B cell (primary cell): ENCODE results near the gene NR4A3. TPM values are rescaled to one million over a fixed set of nuclear protein-coding genes. Genes with fewer than 3 reads are reported as not detected.
"Not testable (repeated sequence)": the region's sequence is repeated elsewhere in the genome, so short reads cannot be mapped to it uniquely, and the experiment has no call there.

Source experiments
- ATAC-seq: fragments of 200-7000 bp; cut with Tn5 transposase; one replicate; pipeline ENCODE4 v1.10.0; 2021; ENCODE audit warnings: low read depth, mild to moderate bottlenecking, moderate number of reproducible peaks, moderate library complexity
- CTCF ChIA-PET: fragments of 350-600 bp; sonication (Branson Sonifier 250); formaldehyde crosslinking; loops from one replicate; lab custom pipeline; 2021; ENCODE audit warnings: antibody characterized with exemption, inconsistent platforms; lab: Charles Lee
- POLR2A ChIA-PET: fragments of 350-600 bp; sonication (Branson Sonifier 250); formaldehyde crosslinking; loops from one replicate; lab custom pipeline; 2021; ENCODE audit warnings: antibody characterized with exemption; lab: Charles Lee
- DNase-seq: peaks from one replicate; pipeline ENCODE4 v3.0.0; 2013
- H2AFZ ChIP-seq: 2 replicates; pipeline ENCODE4 v1.6.1; 2012; ENCODE audit warnings: mild to moderate bottlenecking, low read depth, low read length; ENCODE audit not compliant: insufficient read depth, poor library complexity, severe bottlenecking
- H3K27ac ChIP-seq, 2 donors: 1 replicate in 1 of 2; 2 replicates in 1 of 2; pipeline ENCODE4 v1.5.1; 2012 to 2013; ENCODE audit warnings: low read length in 2 of 2, mild to moderate bottlenecking in 2 of 2, moderate library complexity in 1 of 2
- H3K27me3 ChIP-seq, 4 experiments: fragments of 200-600 bp in 1 of 4; sonication (generic) in 1 of 4; replicated peaks in 1 of 4; 1 replicate in 2 of 4; 2 replicates in 2 of 4; pipeline versions ENCODE4 v1.6.1 to v1.7.0; 2013 to 2016; ENCODE audit warnings: low read length in 3 of 4, mild to moderate bottlenecking in 2 of 4, mixed read lengths in 1 of 4, moderate library complexity in 1 of 4; ENCODE audit not compliant: insufficient read depth in 4 of 4, control insufficient read depth in 3 of 4; ENCODE audit errors: control extremely low read depth in 1 of 4
- H3K36me3 ChIP-seq, 2 experiments: replicated peaks in 1 of 2; 1 replicate in 1 of 2; 2 replicates in 1 of 2; pipeline versions ENCODE4 v1.6.1 to v1.7.1; 2013; ENCODE audit warnings: low read length in 1 of 2; ENCODE audit not compliant: insufficient read depth in 2 of 2, control insufficient read depth in 1 of 2; ENCODE audit errors: control extremely low read depth in 1 of 2, extremely low read depth in 1 of 2
- H3K4me1 ChIP-seq, 2 donors: fragments of 200-600 bp in 1 of 2; sonication (generic) in 1 of 2; 1 replicate in 1 of 2; 2 replicates in 1 of 2; pipeline versions ENCODE4 v1.5.1 to v1.6.1; 2013 to 2017; ENCODE audit warnings: low read length in 2 of 2; ENCODE audit not compliant: control insufficient read depth in 2 of 2, insufficient read depth in 2 of 2
- H3K4me2 ChIP-seq: replicated peaks from 2 replicates; pipeline ENCODE3; 2012; ENCODE audit warnings: mild to moderate bottlenecking, low read depth, low read length; ENCODE audit not compliant: poor library complexity, severe bottlenecking
- H3K4me3 ChIP-seq, 5 experiments: fragments of 200-600 bp in 1 of 5; sonication (generic) in 1 of 5; 1 replicate in 3 of 5; 2 replicates in 2 of 5; pipeline versions ENCODE4 v1.5.1 to v1.7.0; 2011 to 2016; ENCODE audit warnings: low read length in 4 of 5, mild to moderate bottlenecking in 4 of 5, low read depth in 2 of 5, control low read depth in 1 of 5, moderate library complexity in 1 of 5; ENCODE audit not compliant: insufficient read depth in 1 of 5; ENCODE audit errors: control extremely low read depth in 1 of 5, extremely low read depth in 1 of 5
- H3K79me2 ChIP-seq: fragments of 200-600 bp; sonication (generic); one replicate; pipeline ENCODE4 v1.6.0; 2016; ENCODE audit warnings: low read length; ENCODE audit not compliant: control insufficient read depth, insufficient read depth
- H3K9ac ChIP-seq: fragments of 200-600 bp; sonication (generic); 2 replicates; pipeline ENCODE4 v1.6.1; 2017; ENCODE audit warnings: mild to moderate bottlenecking, low read length, moderate library complexity
- H3K9me3 ChIP-seq, 3 donors: one replicate each; pipeline versions ENCODE4 v1.6.1 to v1.7.1; 2013; ENCODE audit warnings: low read length in 2 of 3; ENCODE audit not compliant: control insufficient read depth in 2 of 3, insufficient read depth in 1 of 3; ENCODE audit errors: control extremely low read depth in 1 of 3
- H4K20me1 ChIP-seq: 2 replicates; pipeline ENCODE4 v1.6.0; 2012; ENCODE audit warnings: mild to moderate bottlenecking, low read length; ENCODE audit not compliant: insufficient read depth, control insufficient read depth, poor library complexity, severe bottlenecking
- H3K27ac Mint-ChIP-seq: one replicate; pipeline ENCODE4 v1.8.0; 2021; ENCODE audit warnings: mixed read lengths
- H3K27me3 Mint-ChIP-seq: one replicate; pipeline ENCODE4 v1.8.0; 2021; ENCODE audit warnings: mixed read lengths
- H3K4me1 Mint-ChIP-seq: one replicate; pipeline ENCODE4 v1.8.0; 2021; ENCODE audit warnings: mixed read lengths
- H3K4me3 Mint-ChIP-seq: one replicate; pipeline ENCODE4 v1.8.0; 2021; ENCODE audit warnings: mixed read lengths
- H3K9me3 Mint-ChIP-seq: one replicate; pipeline ENCODE4 v1.8.0; 2022; ENCODE audit warnings: mixed read lengths; ENCODE audit not compliant: insufficient read depth
- EZH2 ChIP-seq: IDR thresholded peaks from 2 replicates; pipeline ENCODE4 v1.6.1; 2012; ENCODE audit warnings: borderline replicate concordance, low read depth, mild to moderate bottlenecking, moderate library complexity, low read length; ENCODE audit not compliant: insufficient read depth, poor library complexity, severe bottlenecking
- WGBS: methylation state at CpG from one replicate; pipeline ENCODE4 v1.1.5; 2013; ENCODE audit warnings: missing lambda C conversion rate; ENCODE audit not compliant: insufficient coverage; 5-methylcytosine and 5-hydroxymethylcytosine counted together
- intact Hi-C: fragments of 100-400 bp; cut with micrococcal nuclease; formaldehyde crosslinking; loops from one replicate; pipeline ENCODE4 v1.10.0; 2022
- polyA plus RNA-seq: library from polyadenylated mRNA; depleted of rRNA; stranded (reverse); fragments of >200 nt; gene quantifications from 2 replicates; pipeline ENCODE4 v1.2.3, GENCODE V29; 2012
- total RNA-seq, 2 donors: library from RNA; stranded (reverse); fragments of 120-200 nt in 1 of 2; gene quantifications; 1 replicate in 1 of 2; 2 replicates in 1 of 2; pipeline versions ENCODE4 v1.2.3 to v1.2.4, GENCODE V29; 2013 to 2022
- TF ChIP-seq, protein P1 (sequence below): fragments of 200-600 bp; IDR thresholded peaks from one replicate; pipeline ENCODE4 v1.8.0; 2022; ENCODE audit warnings: antibody characterized with exemption, mild to moderate bottlenecking

NR4A3 gene
- total and polyA plus RNA-seq, 2 donors (not counting 1 experiment from before 2014, with no cell fraction given): 2.5 to 20.1 TPM

DNA sequence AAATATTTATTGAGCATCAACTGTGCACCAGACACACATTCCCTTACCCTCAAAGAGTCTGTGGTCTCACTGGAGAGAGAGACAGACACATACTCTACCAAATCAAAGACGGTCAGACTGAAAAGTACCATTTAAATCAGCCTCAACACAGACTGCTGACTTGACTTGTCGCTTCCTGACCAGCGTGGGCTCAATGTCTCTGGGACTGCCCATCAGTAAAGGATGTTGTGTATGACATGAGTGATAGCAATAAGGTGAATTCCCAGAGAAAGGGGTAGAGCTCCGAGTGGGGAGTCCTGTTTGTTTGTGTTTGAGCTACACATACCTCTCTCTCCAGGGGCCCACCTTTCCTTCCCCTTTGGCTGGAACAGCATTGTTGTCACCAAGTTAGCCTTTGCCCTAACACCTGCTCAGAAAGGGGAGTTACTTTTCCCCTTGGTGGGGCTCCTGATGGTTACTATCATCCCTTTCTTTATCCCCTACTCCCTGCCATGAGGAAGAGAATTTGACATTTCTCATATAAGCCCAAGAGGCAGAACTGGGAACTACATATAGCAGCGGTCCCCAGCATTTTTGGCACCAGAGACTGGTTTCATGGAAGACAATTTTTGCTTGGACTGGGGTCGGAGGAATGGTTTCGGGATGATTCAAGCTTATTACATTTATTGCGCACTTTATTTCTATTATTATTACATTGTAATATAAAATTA is 33.9 kb downstream of the NR4A3 start:
- TF ChIP-seq EZH2: no peak
- TF ChIP-seq, protein P1, sequence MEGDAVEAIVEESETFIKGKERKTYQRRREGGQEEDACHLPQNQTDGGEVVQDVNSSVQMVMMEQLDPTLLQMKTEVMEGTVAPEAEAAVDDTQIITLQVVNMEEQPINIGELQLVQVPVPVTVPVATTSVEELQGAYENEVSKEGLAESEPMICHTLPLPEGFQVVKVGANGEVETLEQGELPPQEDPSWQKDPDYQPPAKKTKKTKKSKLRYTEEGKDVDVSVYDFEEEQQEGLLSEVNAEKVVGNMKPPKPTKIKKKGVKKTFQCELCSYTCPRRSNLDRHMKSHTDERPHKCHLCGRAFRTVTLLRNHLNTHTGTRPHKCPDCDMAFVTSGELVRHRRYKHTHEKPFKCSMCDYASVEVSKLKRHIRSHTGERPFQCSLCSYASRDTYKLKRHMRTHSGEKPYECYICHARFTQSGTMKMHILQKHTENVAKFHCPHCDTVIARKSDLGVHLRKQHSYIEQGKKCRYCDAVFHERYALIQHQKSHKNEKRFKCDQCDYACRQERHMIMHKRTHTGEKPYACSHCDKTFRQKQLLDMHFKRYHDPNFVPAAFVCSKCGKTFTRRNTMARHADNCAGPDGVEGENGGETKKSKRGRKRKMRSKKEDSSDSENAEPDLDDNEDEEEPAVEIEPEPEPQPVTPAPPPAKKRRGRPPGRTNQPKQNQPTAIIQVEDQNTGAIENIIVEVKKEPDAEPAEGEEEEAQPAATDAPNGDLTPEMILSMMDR: peak; percentile 22
- H3K4me3 ChIP-seq: no peak overlapping the region
- H4K20me1 ChIP-seq: no peaks in the 10 kb centered on the region
- peaks cover 20 to 21% of the 10 kb centered on the region in 2 donors for H3K4me1 ChIP-seq
- no peaks in the 10 kb centered on the region for H3K27me3 ChIP-seq
- no peaks in the 10 kb centered on the region for H3K79me2 ChIP-seq
- Mint-ChIP-seq H3K27me3 (peaks cover 3% of the 10 kb centered on the region), H3K27ac (no peak overlapping the region), H3K9me3 (no peaks in the 10 kb centered on the region), H3K4me1 (peaks cover 24% of the 10 kb centered on the region), H3K4me3 (no peak overlapping the region)
- no peaks in the 10 kb centered on the region for H3K36me3 ChIP-seq
- no peak overlapping the region for H3K4me2 ChIP-seq
- no peak overlapping the region for H3K9ac ChIP-seq
- no peak for ATAC-seq
- H3K9me3 ChIP-seq: no peaks in the 10 kb centered on the region
- ChIA-PET CTCF (no interaction called here), POLR2A (no interaction called here)
- intact Hi-C loops: no loop called here
- H3K27ac ChIP-seq: no peak overlapping the region
- no peak overlapping the region for H2AFZ ChIP-seq
- no CpG with 5 or more reads among the region's 8 CpGs for WGBS
- no peak for DNase-seq

DNA sequence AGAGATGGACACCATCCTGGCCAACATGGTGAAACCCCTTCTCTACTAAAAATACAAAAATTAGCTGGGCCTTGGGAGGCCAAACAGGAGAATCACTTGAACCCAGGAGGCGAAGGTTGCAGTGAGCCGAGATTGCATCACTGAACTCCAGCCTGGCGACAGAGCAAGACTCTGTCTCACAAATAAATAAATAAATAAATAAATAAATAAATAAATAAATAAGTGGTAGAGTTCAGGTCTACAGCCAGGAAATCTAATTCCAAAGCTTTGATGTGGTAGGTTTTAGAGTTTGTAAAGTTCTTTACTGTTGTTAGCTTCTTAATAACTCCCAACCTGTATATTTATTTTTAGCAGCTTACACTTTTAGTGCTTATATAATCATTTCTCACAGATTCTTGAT is 35.9 kb downstream of the NR4A3 start:
- H3K27me3 ChIP-seq, H2AFZ ChIP-seq, H3K27me3 Mint-ChIP-seq, H3K9me3 Mint-ChIP-seq, H3K4me1 Mint-ChIP-seq, DNase-seq, H3K79me2 ChIP-seq, H3K27ac Mint-ChIP-seq, H3K27ac ChIP-seq, POLR2A ChIA-PET, H4K20me1 ChIP-seq, H3K4me1 ChIP-seq, H3K4me3 Mint-ChIP-seq, ATAC-seq, H3K4me2 ChIP-seq, H3K9ac ChIP-seq, H3K4me3 ChIP-seq, H3K36me3 ChIP-seq, H3K9me3 ChIP-seq, intact Hi-C loops: not testable (repeated sequence)
- WGBS: no CpG with 5 or more reads among the region's 3 CpGs
- CTCF ChIA-PET: interaction anchor here (0.6 kb wide), 1 partner anchor 673 kb away, joined by 3 read pairs; no protein-coding TSS in a partner anchor
